ENCODE data around the gene UCHL5. TPM values are rescaled to one million over a fixed set of nuclear protein-coding genes. Genes with fewer than 3 reads are reported as not detected.
A peak's percentile ranks its signal among the peaks of the same experiment; 100 is the strongest.
"Not testable (repeated sequence)": the region's sequence is repeated elsewhere in the genome, so short reads cannot be mapped to it uniquely, and the experiment has no call there.

The UCHL5 gene
- total RNA-seq, 4 donors from 2014 or later: 13.7 to 35.0 (median 26.0) TPM

- H3K27ac ChIP-seq: peak overlapping the region; percentile 96 to 98 (median 96)
- H3K9me3 ChIP-seq: no peaks in the 10 kb centered on the region
- 6 to 11% methylated on average over 4 of the region's 4 CpGs for WGBS, 2 donors (ENCODE audit: low coverage in 1 of 2)
- DNase-seq: no peak
- in situ Hi-C loops (cut with MboI; ENCODE audit: low pct_ligation_motif_present in 1 of 4, low pct_unique_long_range_greater_than_20kb in 1 of 4, low sequenced_read_pairs in 3 of 4) (loop anchor here in 1 of 4 donors (10.0 kb wide), 1 partner anchor 64 kb away; the partner anchor contains the start of gene CDC73), intact Hi-C loops (cut with DNase I; ENCODE audit: low total_unique reads) (loop anchor here (5.0 kb wide), 1 partner anchor 47 kb away; the partner anchor contains the start of gene GLRX2)
- no peaks in the 10 kb centered on the region for H3K36me3 ChIP-seq
- no peak for TF ChIP-seq CTCF (IDR thresholded peaks at IDR 0.05)
- no peak for TF ChIP-seq POLR2A (IDR thresholded peaks at IDR 0.05)
- TF ChIP-seq POLR2AphosphoS5 (IDR thresholded peaks at IDR 0.05): no peak
- no peak for TF ChIP-seq EP300 (IDR thresholded peaks at IDR 0.05; ENCODE audit: low read depth)
- no peaks in the 10 kb centered on the region for H3K27me3 ChIP-seq
- peaks cover 8 to 38% (median 25%) of the 10 kb centered on the region in 4 donors for H3K4me1 ChIP-seq
- peak overlapping the region; percentile 50 to 91 (median 79) for H3K4me3 ChIP-seq
Measured at GRCh38 chr1:193060406-193060805, 1.2 kb upstream of the UCHL5 start.

- Histone ChIP-seq H3K4me1 (peaks cover 8 to 40% (median 28%) of the 10 kb centered on the region in 4 donors), H3K36me3 (no peaks in the 10 kb centered on the region), H3K27me3 (no peaks in the 10 kb centered on the region), H3K27ac (peak overlapping the region; percentile 96 to 98 (median 96)), H3K9me3 (no peaks in the 10 kb centered on the region), H3K4me3 (peak overlapping the region; percentile 50 to 91 (median 79))
- intact Hi-C loops (cut with DNase I; ENCODE audit: low total_unique reads) (loop anchor here (5.0 kb wide), 1 partner anchor 47 kb away; the partner anchor contains the start of gene GLRX2), in situ Hi-C loops (cut with MboI; ENCODE audit: low pct_ligation_motif_present in 1 of 4, low pct_unique_long_range_greater_than_20kb in 1 of 4, low sequenced_read_pairs in 3 of 4) (loop anchor here in 1 of 4 donors (10.0 kb wide), 1 partner anchor 65 kb away; the partner anchor contains the start of gene CDC73)
- WGBS, 2 donors (ENCODE audit: low coverage in 1 of 2): 0 to 3% methylated on average over 4 to 9 of the region's 9 CpGs
- DNase-seq: no peak
- no peak for TF ChIP-seq POLR2A (IDR thresholded peaks at IDR 0.05)
- TF ChIP-seq CTCF (IDR thresholded peaks at IDR 0.05): no peak
- no peak for TF ChIP-seq EP300 (IDR thresholded peaks at IDR 0.05; ENCODE audit: low read depth)
- TF ChIP-seq POLR2AphosphoS5 (IDR thresholded peaks at IDR 0.05): peak in 2 of 3 donors; percentile 2 to 4
Measured at GRCh38 chr1:193060115-193060403, 899 bp upstream of the UCHL5 start.

- in situ Hi-C loops (cut with MboI; ENCODE audit: low pct_ligation_motif_present in 1 of 4, low pct_unique_long_range_greater_than_20kb in 1 of 4, low sequenced_read_pairs in 3 of 4): no loop called here
- TF ChIP-seq EP300 (IDR thresholded peaks at IDR 0.05; ENCODE audit: low read depth): no peak
- TF ChIP-seq POLR2A (IDR thresholded peaks at IDR 0.05): no peak
- no peak for TF ChIP-seq CTCF (IDR thresholded peaks at IDR 0.05)
- peak in 2 of 3 donors; percentile 27 to 34 for TF ChIP-seq POLR2AphosphoS5 (IDR thresholded peaks at IDR 0.05)
- 0% methylated on average over 9 to 36 of the region's 37 CpGs for WGBS, 2 donors (ENCODE audit: low coverage in 1 of 2)
- H3K36me3 ChIP-seq: no peaks in the 10 kb centered on the region
- DNase-seq: peak; percentile 54
- H3K4me3 ChIP-seq: peak overlapping the region; percentile 77 to 91 (median 82)
- peaks cover 8 to 37% (median 32%) of the 10 kb centered on the region in 4 donors for H3K4me1 ChIP-seq
- H3K27me3 ChIP-seq: no peaks in the 10 kb centered on the region
- H3K27ac ChIP-seq: peak overlapping the region; percentile 96 to 98 (median 96)
- intact Hi-C loops (cut with DNase I; ENCODE audit: low total_unique reads): no loop called here
- H3K9me3 ChIP-seq: no peaks in the 10 kb centered on the region
Measured at GRCh38 chr1:193058529-193059281, 455 bp downstream of the UCHL5 start.

GRCh38 chr1:193054169-193054675 lies 4.9 kb downstream of the UCHL5 start:
- H3K4me1 ChIP-seq: peaks cover 8 to 20% (median 17%) of the 10 kb centered on the region in 4 donors
- no peaks in the 10 kb centered on the region for H3K9me3 ChIP-seq
- intact Hi-C loops (cut with DNase I; ENCODE audit: low total_unique reads): no loop called here
- TF ChIP-seq CTCF (IDR thresholded peaks at IDR 0.05) (no peak), POLR2AphosphoS5 (IDR thresholded peaks at IDR 0.05) (no peak), EP300 (IDR thresholded peaks at IDR 0.05; ENCODE audit: low read depth) (no peak), POLR2A (IDR thresholded peaks at IDR 0.05) (no peak)
- H3K36me3 ChIP-seq: peaks cover 0 to 6% (median 3%) of the 10 kb centered on the region in 4 donors
- DNase-seq: no peak
- in situ Hi-C loops (cut with MboI; ENCODE audit: low pct_ligation_motif_present in 1 of 4, low pct_unique_long_range_greater_than_20kb in 1 of 4, low sequenced_read_pairs in 3 of 4): no loop called here
- whole genome bisulfite sequencing, 2 donors (ENCODE audit: low coverage in 1 of 2): 89 to 96% methylated on average over 4 of the region's 4 CpGs
- no peaks in the 10 kb centered on the region for H3K27me3 ChIP-seq
- H3K4me3 ChIP-seq: no peak overlapping the region
- no peak overlapping the region for H3K27ac ChIP-seq

- in situ Hi-C loops (cut with MboI; ENCODE audit: low pct_ligation_motif_present in 1 of 4, low pct_unique_long_range_greater_than_20kb in 1 of 4, low sequenced_read_pairs in 3 of 4): loop anchor here in 2 of 4 donors (25.0 kb wide), 2 partner anchors 437 to 587 kb away; no protein-coding TSS in a partner anchor
Measured at GRCh38 chr1:193048913-193049312, 10.2 kb downstream of the UCHL5 start.

More at GRCh38 chr1:193048913-193049312, 10.2 kb downstream of the UCHL5 start:
- H3K36me3 ChIP-seq: peaks cover 0 to 29% (median 13%) of the 10 kb centered on the region in 4 donors
- H3K4me1 ChIP-seq; DNase-seq; H3K27ac ChIP-seq; H3K4me3 ChIP-seq; intact Hi-C loops (cut with DNase I; ENCODE audit: low total_unique reads); H3K27me3 ChIP-seq; H3K9me3 ChIP-seq: not testable (repeated sequence)
- WGBS, 2 donors (ENCODE audit: low coverage in 1 of 2): 94 to 95% methylated on average over 4 to 5 of the region's 5 CpGs
